ENCODE measurements around the gene GLI3.

Gene GLI3

GRCh38 chr7:42236266-42236975, 588 bp downstream of the GLI3 start:
- no peak for DNase-seq (ENCODE audit: low read depth)

DNA sequence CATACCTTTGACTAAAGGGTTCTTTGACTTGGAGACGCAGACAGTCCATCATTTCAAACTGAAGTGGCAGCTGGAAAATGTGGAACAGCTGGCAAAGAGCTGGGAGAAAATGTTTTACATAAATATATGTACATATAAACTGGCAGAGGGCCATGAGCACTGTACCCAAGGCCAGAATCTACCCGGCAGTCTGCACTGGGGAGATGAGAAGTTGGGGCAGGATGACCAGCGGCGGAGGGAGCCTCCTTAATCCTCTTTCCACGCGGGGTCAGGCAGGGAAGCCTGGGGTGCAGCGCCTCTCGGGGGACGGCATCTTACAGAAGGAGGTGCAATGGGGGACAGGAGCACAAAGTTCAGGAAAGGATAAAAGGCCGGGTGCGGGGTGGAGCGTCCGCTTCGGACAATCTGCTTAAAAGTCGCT, 1.3 kb downstream of the GLI3 start:
- no peak for DNase-seq (ENCODE audit: low read depth)

DNA sequence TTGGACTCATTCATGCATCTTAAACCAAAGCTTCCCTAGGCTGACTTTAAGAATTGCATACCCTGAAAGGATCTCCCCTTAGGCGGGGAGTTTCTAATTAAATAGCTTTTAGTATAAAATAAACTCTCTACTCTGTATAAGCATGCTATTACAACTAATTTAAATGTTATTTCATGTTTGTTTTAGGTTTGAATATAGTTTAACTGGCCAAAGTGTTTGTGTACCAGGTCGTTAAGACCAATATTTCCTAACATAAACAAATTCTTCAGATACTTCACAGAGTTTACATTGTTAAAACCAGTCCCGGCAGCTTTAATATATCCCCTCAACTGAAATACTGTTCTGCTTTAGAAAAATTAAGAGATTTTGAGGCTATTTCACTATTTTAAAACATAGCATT, 2.3 kb downstream of the GLI3 start:
- DNase-seq (ENCODE audit: low read depth): no peak

- DNase-seq (ENCODE audit: low read depth): no peak
Measured at GRCh38 chr7:42233695-42234331, 3.2 kb downstream of the GLI3 start.

- DNase-seq (ENCODE audit: low read depth): no peak
Measured at GRCh38 chr7:42233171-42233570, 3.8 kb downstream of the GLI3 start.

DNA sequence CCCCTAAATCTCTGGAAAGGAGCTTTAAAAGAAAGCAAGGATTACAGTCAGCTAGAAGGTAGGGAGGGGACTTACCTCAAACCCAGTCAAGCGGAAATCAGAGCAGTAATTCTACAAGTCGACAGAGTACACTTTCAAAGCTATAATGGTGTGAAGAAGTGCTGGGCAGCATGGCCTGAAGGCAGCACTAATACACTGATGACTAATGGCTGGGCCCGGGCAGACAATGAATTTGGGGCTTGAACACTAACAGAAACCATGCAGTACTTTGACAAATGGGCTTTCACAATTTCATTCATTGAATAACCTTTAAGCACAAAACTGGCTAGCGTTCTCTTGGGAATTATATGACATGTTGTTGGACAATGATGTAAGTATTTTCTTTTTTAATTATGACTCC, 4.7 kb downstream of the GLI3 start:
- DNase-seq (ENCODE audit: low read depth): no peak

DNA sequence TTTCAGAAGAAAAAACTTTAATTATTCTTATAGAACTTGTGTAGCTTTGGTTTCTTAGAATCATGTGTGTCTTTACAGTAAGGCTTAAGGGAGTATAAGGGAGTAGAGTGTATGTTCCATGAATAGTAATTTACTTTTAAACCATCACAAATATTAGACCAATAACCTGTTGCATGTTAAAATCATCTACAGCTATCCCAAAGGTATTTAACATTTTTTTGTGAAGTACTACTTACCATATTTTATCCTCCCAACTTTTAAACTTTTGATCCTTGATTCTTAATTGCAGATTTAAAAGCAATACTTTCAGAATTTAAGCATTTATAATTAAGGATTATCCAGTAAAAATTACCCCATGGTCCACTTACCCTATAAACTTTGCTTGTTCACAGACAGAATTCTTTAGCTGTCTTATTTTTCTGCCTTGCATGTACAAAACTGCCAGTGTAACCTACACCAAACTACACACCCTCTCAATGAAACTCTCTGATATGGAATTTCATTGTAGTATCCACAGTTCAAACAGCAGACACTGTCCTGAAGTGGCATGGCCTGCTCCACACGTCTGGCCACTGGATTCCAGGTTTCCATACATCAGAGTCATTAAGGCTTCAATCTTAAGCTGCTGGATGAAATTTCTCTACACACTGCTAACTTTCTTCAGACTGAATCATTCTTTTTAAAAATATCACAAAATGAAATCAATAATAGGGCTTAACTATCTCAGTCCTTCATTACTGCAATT, 5.8 kb downstream of the GLI3 start:
- no peak for DNase-seq (ENCODE audit: low read depth)

GRCh38 chr7:42227936-42228591, 8.9 kb downstream of the GLI3 start:
- no peak for DNase-seq (ENCODE audit: low read depth)

DNA sequence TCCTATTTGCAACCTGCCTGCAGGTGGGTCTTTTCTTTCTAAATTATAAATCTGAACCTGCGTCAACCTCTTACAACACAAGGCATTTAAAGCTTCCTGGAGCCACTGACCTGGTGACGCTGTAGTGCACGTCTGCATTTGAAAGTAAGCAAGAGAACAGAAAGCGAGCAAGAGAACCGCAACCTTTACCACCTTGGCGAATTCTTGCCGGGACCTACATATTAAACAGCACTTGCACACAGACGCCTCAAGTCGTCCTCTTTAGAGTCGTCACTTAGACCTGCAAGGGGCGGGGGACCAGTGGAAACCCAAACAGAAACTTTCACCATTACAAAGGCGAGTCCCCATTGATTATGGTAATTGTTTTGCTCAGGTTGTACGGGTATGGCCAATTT, 9.5 kb downstream of the GLI3 start:
- no peak for DNase-seq (ENCODE audit: low read depth)

DNA sequence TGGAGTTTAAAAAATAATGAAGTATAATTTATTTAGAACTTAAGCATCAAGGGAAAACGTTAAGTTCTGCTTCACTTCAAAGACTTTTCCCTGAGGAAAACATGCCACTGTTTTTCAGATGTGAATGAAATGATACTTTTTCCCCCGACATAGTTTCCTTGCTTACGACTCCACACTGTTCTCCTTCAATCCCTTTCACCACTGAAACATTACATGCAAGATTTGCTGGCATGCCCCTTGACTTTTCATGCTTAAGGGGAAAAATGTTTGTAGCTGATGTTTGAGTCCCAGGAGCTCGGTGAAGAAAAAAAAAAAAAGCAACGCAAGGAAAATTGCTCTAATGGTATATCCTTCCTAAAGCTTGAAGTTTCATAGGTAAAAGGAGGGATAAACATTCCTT, 10.0 kb downstream of the GLI3 start:
- no peak for DNase-seq (ENCODE audit: low read depth)

DNA sequence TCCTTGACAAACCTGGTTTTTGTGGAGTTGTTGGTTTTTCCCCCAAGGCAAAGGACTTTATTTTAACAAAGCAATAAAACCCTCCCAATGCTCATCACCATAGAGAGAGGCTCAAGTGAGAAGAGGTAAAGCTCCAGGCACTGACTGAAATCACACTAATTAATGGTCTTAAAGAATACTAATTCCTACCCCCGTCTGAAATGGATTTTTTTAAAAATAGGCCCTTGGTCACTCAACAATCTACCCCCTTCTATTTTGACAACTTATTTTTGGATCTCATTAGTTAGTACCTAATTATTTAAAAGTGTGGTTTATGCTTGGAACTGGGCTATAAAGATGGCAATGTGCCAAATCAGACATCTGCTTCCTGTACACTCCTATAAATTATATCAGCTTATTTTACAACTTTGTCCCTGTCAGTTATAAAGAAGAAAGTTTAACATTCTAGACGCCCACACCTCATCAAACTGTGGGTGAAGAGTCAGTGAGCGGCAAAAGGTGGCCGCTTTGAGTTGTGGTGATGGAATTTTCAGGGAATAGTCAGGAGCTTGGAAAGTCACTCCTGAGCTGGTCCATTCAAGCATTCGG, 10.6 kb downstream of the GLI3 start:
- DNase-seq (ENCODE audit: low read depth): no peak

GRCh38 chr7:42224391-42225003, 12.5 kb downstream of the GLI3 start:
- DNase-seq (ENCODE audit: low read depth): no peak

DNA sequence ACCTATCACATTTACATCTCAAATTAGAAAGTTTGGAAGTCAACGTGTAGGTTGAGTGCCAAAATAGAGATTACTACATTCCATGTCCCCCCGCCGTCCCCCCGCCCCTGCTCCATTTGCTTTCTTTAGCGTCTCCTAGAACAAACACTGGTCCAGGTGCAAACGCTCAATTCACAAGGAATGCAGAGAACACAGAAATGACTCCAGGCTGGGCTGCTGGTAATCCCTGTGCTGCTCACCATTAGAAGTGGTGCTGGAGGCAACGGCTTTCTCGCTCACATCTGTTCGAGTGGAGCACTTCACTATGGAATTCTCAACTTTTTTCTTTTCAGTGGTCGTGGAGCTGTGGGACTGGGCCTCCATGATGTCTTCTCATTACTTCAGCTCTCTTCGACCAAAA, 14.1 kb downstream of the GLI3 start:
- DNase-seq (ENCODE audit: low read depth): no peak

GRCh38 chr7:42222125-42222524, 14.9 kb downstream of the GLI3 start:
- no peak for DNase-seq (ENCODE audit: low read depth)

GRCh38 chr7:42221304-42221703, 15.7 kb downstream of the GLI3 start:
- no peak for DNase-seq (ENCODE audit: low read depth)

DNA sequence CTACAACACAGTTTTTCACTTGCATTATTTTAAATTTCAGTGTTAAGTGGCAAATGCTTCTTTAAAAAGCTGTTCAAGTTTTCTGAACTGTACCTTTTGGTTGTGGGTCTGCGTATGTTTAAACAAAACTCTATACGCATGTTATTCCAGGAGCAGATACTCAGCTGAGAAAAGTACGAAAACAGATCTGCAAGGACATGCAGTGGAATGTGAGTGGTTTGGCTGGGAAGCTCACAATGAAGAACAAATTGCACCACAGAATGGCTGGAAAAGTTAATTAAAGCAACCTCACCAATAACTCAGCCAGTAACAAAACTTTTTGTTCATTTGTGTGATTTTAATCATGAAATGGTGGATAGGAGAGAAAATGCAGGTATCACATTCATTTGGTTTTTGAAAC, 17.6 kb downstream of the GLI3 start:
- DNase-seq (ENCODE audit: low read depth): no peak

DNA sequence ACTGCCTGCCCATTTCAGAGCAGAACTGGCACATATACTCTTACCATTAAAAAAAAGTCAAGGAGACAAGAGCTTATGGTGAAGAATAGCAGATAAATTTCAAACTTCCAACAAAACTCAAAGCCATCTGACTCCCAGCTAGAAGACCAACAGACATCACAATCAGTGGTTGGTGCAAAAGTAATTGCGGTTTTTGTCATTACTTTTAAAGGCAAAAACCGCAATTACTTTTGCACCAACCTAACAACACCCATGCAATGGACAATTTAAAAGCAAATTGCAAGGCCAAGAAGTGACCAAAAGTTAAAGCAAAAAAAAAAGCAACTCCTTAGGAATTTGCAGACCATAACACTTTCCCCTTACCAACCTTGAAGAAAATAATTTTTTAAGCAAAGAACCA, 18.8 kb downstream of the GLI3 start:
- no peak for DNase-seq (ENCODE audit: low read depth)

DNA sequence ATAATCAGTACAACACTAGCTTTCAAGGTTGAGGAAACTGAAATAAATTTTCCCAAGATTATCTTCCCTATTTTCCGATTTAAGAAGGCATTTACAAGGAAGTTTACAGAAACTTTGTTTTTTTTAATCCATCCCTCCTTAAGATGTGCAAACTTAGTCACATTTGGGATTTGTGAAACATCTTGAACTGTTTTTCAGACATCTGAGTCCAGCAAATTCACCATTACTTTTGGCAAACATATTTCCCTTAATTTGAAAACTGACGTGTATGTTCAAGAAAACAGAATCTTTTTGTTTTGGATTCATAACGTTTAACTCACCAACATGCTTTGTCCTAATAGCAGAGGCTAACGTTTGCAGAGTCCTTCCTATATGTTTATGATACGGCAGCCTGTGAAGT, 19.5 kb downstream of the GLI3 start:
- no peak for DNase-seq (ENCODE audit: low read depth)

GRCh38 chr7:42217053-42217452, 20.0 kb downstream of the GLI3 start:
- no peak for DNase-seq (ENCODE audit: low read depth)

GRCh38 chr7:42214060-42214679, 22.8 kb downstream of the GLI3 start:
- DNase-seq (ENCODE audit: low read depth): no peak

DNA sequence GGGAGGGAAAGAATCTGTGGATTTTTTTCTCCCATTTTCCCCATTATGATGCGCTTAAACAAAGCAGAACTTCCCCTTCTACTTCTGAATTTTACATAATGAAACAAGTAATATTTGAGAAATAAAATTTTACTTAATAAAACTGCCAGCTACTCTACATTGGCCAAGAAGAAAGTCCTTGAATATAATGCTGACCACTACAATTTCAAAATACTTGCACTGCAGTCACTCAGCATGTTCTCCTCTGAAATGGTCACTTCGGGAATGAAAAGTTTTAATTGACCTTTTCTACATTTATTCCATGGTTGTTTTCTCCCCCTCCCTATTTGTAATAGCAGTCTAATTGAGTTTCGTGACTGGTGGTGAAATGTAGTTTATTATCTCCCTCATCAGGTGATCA, 23.9 kb downstream of the GLI3 start:
- DNase-seq (ENCODE audit: low read depth): no peak
